ENCODE results near the gene SMAD7.

SMAD7 gene

DNA sequence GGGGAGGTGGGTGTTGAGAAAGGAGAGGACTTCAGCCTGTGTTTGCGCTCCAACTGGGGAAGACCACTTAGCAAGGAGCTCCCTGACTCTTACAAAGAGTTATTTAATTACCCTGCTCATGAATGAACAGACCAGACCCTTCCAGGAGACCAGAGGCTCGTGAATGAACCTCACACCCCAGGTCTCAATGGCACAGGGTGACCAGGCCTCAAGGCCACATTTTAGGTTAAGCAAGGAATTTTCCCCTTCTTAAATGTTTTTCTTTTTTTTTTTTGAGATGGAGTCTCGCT, 25.3 kb downstream of the SMAD7 start:
- TF ChIP-seq, protein P1, sequence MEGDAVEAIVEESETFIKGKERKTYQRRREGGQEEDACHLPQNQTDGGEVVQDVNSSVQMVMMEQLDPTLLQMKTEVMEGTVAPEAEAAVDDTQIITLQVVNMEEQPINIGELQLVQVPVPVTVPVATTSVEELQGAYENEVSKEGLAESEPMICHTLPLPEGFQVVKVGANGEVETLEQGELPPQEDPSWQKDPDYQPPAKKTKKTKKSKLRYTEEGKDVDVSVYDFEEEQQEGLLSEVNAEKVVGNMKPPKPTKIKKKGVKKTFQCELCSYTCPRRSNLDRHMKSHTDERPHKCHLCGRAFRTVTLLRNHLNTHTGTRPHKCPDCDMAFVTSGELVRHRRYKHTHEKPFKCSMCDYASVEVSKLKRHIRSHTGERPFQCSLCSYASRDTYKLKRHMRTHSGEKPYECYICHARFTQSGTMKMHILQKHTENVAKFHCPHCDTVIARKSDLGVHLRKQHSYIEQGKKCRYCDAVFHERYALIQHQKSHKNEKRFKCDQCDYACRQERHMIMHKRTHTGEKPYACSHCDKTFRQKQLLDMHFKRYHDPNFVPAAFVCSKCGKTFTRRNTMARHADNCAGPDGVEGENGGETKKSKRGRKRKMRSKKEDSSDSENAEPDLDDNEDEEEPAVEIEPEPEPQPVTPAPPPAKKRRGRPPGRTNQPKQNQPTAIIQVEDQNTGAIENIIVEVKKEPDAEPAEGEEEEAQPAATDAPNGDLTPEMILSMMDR (IDR thresholded peaks at IDR 0.05; ENCODE audit: insufficient read depth, low read length, missing control alignments), result no peak
- POLR2A ChIA-PET, result interaction anchor here (2.0 kb wide), 1 partner anchor 23 kb away, joined by 6 read pairs; no protein-coding TSS in a partner anchor
- CTCF ChIA-PET, result interaction anchor here (1.1 to 1.4 kb wide), 2 partner anchors 117 to 149 kb away, joined by 3 to 4 read pairs; no protein-coding TSS in a partner anchor
- H3K4me3 ChIP-seq (ENCODE audit: low read depth, low read length), result no peak overlapping the region
- DNase-seq (ENCODE audit: low read depth, low spot score), result no peak

GRCh38 chr18:48924630-48925490, 25.9 kb downstream of the SMAD7 start:
- DNase-seq (ENCODE audit: low read depth, low spot score), result no peak
- POLR2A ChIA-PET, result interaction anchor here (2.0 kb wide), 1 partner anchor 23 kb away, joined by 6 read pairs; no protein-coding TSS in a partner anchor
- CTCF ChIA-PET, result interaction anchor here (0.9 to 1.4 kb wide), 4 partner anchors 11 to 148 kb away, joined by 3 to 4 read pairs (median 3); no protein-coding TSS in a partner anchor
- TF ChIP-seq, protein P1 (IDR thresholded peaks at IDR 0.05; ENCODE audit: insufficient read depth, low read length, missing control alignments), result no peak
- H3K4me3 ChIP-seq (ENCODE audit: low read depth, low read length), result no peak overlapping the region

DNA sequence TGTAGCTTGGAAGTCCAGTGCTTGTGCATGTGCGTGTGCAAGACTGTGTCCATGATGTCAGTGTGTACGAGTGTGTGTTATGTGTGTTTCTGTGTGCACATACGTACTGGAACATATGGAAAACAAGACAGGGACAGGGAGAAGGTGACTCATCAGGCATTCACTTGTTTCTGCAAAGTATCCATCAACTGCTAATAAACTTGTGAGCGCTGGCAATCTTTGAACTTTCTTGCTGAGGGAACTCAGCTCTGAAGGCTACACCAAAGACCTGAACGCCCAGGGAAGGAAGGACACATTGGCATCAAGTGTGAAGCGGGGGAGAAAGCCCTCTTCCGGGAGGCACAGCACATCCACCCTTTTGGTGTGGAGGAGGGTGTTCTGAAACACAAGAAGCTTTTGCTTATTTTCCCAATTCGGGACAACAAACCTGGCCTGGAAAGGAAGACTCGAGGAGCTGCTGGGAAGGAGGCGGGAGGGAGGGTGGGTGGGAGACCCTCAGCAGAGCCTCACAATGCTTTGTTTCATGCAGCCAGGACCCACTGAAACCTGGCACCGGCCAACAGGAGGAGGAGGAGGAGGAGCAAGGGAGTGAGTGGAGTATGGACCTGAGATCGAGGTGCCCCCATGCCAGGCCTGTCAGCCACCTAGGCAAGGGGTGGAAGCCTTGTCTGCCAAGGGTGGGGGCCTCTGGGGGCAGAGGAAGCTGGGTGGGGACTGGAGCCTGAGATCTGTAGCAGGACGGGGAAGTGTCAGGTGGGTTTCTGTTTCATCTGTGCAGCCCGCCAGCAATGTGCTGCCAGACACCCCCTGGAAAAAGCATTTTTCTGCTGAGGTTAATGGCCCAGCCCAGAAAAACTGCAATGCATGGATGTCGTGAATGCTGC, 26.8 kb downstream of the SMAD7 start:
- DNase-seq (ENCODE audit: low read depth, low spot score), result no peak

DNA sequence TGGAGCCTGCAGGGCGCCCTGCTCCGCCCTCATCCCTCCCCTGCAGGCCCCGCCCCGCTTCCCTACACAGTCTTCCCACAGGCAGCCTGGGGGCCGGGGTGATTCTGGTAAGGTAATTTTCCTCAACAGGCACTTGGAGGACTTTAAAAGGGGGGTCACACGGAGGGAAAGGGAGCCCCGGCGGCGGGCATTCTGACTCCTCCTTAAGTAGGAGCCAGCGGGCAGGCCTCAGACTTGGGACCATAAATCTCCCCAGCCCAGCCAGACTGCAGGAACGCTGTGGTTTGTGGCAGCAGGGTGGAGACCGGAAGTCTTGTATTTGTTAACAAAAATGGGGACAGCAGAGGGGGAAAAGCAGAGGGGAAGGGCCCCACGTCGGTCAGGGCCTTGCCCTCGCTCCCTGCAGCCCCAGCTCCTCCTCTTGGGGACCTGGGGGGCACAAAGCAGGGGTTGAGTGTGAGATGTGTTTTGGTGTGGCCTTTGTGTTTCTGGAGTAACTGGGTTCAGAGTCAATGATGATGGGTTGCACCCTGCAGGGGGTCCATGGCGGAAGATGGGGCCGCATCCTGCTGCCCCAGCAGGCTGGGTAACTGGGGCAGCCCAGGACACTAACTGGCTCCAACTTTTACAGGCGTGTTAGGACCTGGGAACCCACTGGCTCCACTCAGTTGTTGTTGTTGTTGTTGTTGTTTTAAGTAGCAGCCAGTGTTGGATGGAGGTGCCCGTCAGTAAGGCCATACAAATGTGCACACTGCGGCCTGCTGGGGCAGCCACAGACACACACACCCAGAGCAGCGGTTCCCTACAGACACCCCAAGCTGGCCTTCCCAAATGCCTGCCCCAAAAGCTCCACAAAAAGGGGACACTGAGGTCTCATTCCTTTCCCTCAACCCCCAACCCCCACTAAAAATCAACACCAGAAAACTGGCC, 27.7 kb downstream of the SMAD7 start:
- peak; percentile 76 for DNase-seq (ENCODE audit: low read depth, low spot score)

More for the DNA sequence above, 26.8 kb downstream of the SMAD7 start:
- TF ChIP-seq, protein P1 (IDR thresholded peaks at IDR 0.05; ENCODE audit: insufficient read depth, low read length, missing control alignments), result no peak
- POLR2A ChIA-PET, result interaction anchor here (2.0 kb wide), 1 partner anchor 22 kb away, joined by 6 read pairs; no protein-coding TSS in a partner anchor
- no peak overlapping the region for H3K4me3 ChIP-seq (ENCODE audit: low read depth, low read length)
- CTCF ChIA-PET, result interaction anchor here (0.9 to 1.6 kb wide), 3 partner anchors 10 to 315 kb away, joined by 3 to 4 read pairs (median 3); no protein-coding TSS in a partner anchor

DNA sequence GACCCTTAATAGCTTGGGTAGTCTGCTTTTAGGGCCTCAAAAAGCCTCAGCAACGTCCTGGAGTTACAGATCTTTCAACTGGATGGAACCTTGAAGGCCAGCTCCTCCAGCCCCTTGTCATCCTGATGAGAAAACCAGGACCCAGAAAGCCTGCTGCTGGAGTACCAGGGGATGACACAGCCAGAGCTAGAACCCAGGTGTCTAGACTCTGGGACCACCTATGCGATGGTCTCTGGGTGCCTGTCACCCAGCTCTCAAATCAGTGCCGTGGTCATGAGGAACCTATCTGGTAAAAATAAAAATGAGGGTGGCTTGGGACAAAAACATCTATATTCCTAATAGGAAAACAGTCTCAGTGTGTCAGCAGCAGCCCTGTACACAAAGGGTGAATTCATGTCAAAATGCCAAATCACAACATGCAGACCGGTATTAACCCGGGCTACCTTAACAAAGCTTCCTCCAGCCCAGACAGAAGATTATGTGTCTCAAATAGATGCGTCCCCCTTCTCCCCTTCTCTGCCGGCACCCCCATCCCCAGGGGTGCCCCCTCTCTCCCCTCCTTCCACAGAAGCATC, 28.5 kb downstream of the SMAD7 start:
- DNase-seq (ENCODE audit: low read depth, low spot score), result no peak
- peak overlapping the region; percentile 25 for H3K4me3 ChIP-seq (ENCODE audit: low read depth, low read length)
- TF ChIP-seq, protein P1 (IDR thresholded peaks at IDR 0.05; ENCODE audit: insufficient read depth, low read length, missing control alignments), result no peak
- CTCF ChIA-PET, result interaction anchor here (0.8 to 1.7 kb wide), 5 partner anchors 21 to 317 kb away, joined by 3 to 4 read pairs (median 4); no protein-coding TSS in a partner anchor
- POLR2A ChIA-PET, result interaction anchor here (0.6 to 0.7 kb wide), 2 partner anchors 11 to 29 kb away, joined by 3 read pairs; no protein-coding TSS in a partner anchor

More for the DNA sequence above, 27.7 kb downstream of the SMAD7 start:
- ChIA-PET CTCF (interaction anchor here (1.3 to 1.7 kb wide), 3 partner anchors 118 to 316 kb away, joined by 4 read pairs; no protein-coding TSS in a partner anchor), POLR2A (no interaction called here)
- TF ChIP-seq, protein P1 (IDR thresholded peaks at IDR 0.05; ENCODE audit: insufficient read depth, low read length, missing control alignments), result no peak
- peak overlapping the region; percentile 25 for H3K4me3 ChIP-seq (ENCODE audit: low read depth, low read length)

All from AG04449 (cell line).